Chondrocyte (in vitro differentiated cells): ENCODE data around the gene GALR2. TPM values are rescaled to one million over a fixed set of nuclear protein-coding genes. Genes with fewer than 3 reads are reported as not detected.
A peak's percentile ranks its signal among the peaks of the same experiment; 100 is the strongest.
"Not testable (repeated sequence)": the region's sequence is repeated elsewhere in the genome, so short reads cannot be mapped to it uniquely, and the experiment has no call there.

ENCODE experiments used
- DNase-seq: peaks from one replicate; pipeline ENCODE4 v3.0.0; 2021; ENCODE audit warnings: mixed read lengths, low spot score
- H3K27ac Mint-ChIP-seq: one replicate; pipeline ENCODE4 v1.8.0; 2021; ENCODE audit warnings: mild to moderate bottlenecking, moderate library complexity, mixed read lengths; ENCODE audit not compliant: unreplicated experiment
- H3K27me3 Mint-ChIP-seq: 2 replicates; pipeline ENCODE4 v1.8.0; 2021; ENCODE audit warnings: low read depth, mixed read lengths
- H3K36me3 Mint-ChIP-seq: 2 replicates; pipeline ENCODE4 v1.8.0; 2021; ENCODE audit warnings: low read depth, mixed read lengths
- H3K4me1 Mint-ChIP-seq: 2 replicates; pipeline ENCODE4 v1.8.0; 2021; ENCODE audit warnings: low read depth, mild to moderate bottlenecking, mixed read lengths
- H3K4me3 Mint-ChIP-seq: one replicate; pipeline ENCODE4 v1.8.0; 2021; ENCODE audit warnings: mild to moderate bottlenecking, moderate library complexity, mixed read lengths; ENCODE audit not compliant: unreplicated experiment
- H3K9me3 Mint-ChIP-seq: 2 replicates; pipeline ENCODE4 v1.8.0; 2021; ENCODE audit warnings: low read depth, mixed read lengths
- CTCF ChIP-seq: fragments of 200-600 bp; sonication (generic); IDR thresholded peaks from 2 replicates; pipeline ENCODE4 v1.5.0; 2021; ENCODE audit warnings: antibody characterized with exemption, mild to moderate bottlenecking, moderate library complexity
- total RNA-seq: library from RNA; stranded (reverse); gene quantifications from 3 replicates; pipeline ENCODE4 v1.2.1, GENCODE V29; 2021

The GALR2 gene
- total RNA-seq, 1 donor from 2014 or later, result not detected

DNA sequence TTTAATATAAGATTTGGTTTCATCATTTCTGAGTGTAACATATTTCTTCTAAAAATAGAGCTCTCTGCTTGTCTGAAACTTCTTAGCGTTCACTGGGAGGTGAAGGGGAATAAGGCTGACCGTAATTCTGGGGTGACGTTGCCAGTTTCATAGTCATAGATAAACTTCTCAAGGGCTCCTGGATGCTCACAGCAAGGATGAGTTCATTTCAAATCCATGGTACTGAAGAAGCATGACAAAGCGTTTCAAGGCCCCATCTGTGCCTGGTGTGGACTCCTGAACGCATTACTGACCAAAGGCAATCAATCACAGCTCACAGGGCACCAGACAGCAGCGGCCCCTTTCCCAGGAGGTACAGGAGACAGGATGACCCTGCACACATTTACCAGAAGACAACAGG, 35.5 kb upstream of the GALR2 start:
- peaks cover 34% of the 10 kb centered on the region for H3K36me3 Mint-ChIP-seq

DNA sequence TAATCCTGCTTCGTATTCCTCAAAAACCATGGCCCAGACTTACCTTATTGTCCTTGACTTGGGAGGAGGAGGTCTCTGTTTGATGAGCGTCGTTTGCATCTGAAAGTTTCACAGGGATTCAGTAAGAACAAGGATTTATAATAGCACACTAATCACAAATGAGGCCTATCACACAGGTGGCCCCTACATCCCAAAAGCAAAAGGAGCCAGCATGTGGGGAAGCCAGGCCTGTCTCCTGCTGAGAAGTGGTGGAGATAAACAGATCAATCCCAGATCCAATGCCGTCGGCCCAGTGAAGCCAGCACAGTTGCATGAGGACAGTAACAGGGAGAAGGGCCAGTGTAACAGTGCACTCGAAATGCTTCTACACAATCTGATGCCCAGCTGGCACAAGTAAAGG, 34.2 kb upstream of the GALR2 start:
- H3K27ac Mint-ChIP-seq, result no peak overlapping the region
- H3K9me3 Mint-ChIP-seq, result no peaks in the 10 kb centered on the region

More for the DNA sequence above, 35.5 kb upstream of the GALR2 start:
- DNase-seq, result no peak
- Mint-ChIP-seq H3K9me3 (no peaks in the 10 kb centered on the region), H3K27ac (no peak overlapping the region), H3K4me3 (no peak overlapping the region), H3K27me3 (no peaks in the 10 kb centered on the region), H3K4me1 (peaks cover 5% of the 10 kb centered on the region)
- no peak for TF ChIP-seq CTCF

DNA sequence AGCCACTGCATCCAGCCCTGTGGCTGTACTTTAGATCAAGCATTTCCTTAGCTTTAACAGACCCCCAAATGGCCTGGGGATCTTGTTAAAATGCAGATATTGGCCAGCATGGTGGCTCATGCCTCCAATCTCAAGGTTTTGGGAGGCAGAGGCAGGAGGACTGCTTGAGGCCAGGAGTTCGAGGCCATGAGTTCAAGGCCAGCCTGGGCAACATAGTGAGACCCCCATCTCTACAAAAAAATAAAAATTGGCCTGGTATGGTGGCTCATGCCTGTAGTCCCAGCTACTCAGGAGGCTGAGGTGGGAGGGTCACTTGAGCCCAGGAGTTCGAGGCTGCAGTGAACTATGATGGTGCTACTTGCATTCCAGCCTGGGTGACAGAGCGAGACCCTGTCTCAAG, 31.7 kb upstream of the GALR2 start:
- not testable (repeated sequence) for H3K27me3 Mint-ChIP-seq, DNase-seq, H3K27ac Mint-ChIP-seq, H3K4me3 Mint-ChIP-seq, H3K4me1 Mint-ChIP-seq, H3K9me3 Mint-ChIP-seq
- H3K36me3 Mint-ChIP-seq, result peaks cover 55% of the 10 kb centered on the region

More for the DNA sequence above, 34.2 kb upstream of the GALR2 start:
- H3K27me3 Mint-ChIP-seq, result no peaks in the 10 kb centered on the region
- no peak for DNase-seq
- no peak overlapping the region for H3K4me3 Mint-ChIP-seq
- no peaks in the 10 kb centered on the region for H3K4me1 Mint-ChIP-seq
- peaks cover 45% of the 10 kb centered on the region for H3K36me3 Mint-ChIP-seq
- no peak for TF ChIP-seq CTCF

DNA sequence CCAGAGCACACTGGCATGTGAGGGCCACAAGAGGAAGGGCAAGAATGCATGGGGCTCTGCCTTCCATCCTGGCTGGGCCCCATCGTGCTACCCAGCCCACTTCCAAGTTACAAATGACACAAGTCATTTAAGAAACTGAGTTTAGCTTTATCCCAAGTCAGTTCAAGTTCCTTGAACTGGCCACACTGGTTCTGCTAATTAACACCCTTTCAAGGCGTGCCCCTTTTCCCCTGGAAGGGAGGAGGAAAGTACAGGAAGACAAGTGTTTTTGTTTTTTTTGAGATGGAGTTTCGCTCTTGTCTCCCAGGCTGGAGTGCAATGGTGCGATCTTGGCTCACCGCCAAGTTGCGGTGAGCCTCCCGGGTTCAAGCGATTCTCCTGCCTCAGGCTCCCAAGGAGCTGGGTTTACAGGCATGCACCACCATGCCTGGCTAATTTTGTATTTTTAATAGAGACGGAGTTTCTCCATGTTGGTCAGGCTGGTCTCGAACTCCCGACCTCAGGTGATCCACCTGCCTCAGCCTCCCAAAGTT, 30.0 kb upstream of the GALR2 start:
- H3K27ac Mint-ChIP-seq, H3K27me3 Mint-ChIP-seq, DNase-seq, H3K4me3 Mint-ChIP-seq, H3K9me3 Mint-ChIP-seq, H3K4me1 Mint-ChIP-seq: not testable (repeated sequence)
- peaks cover 57% of the 10 kb centered on the region for H3K36me3 Mint-ChIP-seq

DNA sequence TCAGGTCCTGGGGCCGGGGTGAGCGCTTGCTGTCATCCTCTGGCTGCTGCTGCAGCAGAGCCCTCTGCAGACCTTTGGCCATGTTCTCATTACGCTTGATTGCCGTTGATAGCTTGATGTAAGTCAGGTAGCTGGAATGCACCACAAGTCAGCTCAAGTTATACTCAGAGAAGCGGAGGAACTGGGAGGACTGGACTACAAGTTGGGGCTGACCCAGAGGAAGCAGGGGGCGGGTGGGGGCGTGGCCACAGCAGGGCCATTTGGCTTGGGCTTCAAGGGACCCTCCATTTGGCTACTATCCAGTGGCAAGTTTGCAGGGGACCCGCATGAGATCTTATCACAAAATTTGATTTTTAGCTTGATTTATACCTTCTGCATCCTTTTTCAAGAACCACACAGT, 28.5 kb upstream of the GALR2 start:
- no peaks in the 10 kb centered on the region for H3K9me3 Mint-ChIP-seq
- H3K27me3 Mint-ChIP-seq, result no peaks in the 10 kb centered on the region
- H3K27ac Mint-ChIP-seq, result no peak overlapping the region
- H3K4me3 Mint-ChIP-seq, result no peak overlapping the region
- H3K36me3 Mint-ChIP-seq, result peaks cover 54% of the 10 kb centered on the region
- no peak for DNase-seq
- H3K4me1 Mint-ChIP-seq, result peaks cover 13% of the 10 kb centered on the region
- TF ChIP-seq CTCF, result no peak

DNA sequence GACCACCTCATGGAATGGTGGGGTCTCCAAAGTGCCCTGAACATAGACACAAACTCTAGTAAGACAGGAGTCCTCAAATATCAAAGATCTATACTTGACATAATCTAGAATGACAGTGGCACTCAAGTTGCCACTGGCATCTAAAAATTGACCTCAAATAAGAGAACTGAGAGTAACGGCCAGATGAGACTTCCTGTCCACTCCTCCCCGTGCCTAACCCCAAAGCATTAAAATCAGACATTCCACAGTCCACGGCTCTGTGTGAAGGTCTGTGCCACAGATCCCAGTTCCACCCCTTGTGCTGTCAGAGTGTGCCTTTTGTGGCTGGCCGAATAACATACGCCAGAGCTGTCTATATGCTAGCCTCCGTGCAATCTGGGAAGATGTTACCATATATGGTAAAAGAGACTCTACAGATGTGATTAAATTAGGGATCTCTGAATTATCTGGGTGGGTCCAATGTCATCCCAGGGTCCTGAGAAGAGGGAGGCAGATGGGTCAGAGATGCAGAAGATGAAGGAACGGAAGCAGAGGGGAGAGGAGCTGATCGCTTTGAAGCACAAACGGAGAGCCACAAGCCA, 26.5 kb upstream of the GALR2 start:
- no peak overlapping the region for H3K4me3 Mint-ChIP-seq
- no peak for DNase-seq
- no peak for TF ChIP-seq CTCF
- H3K9me3 Mint-ChIP-seq, result no peaks in the 10 kb centered on the region
- H3K27me3 Mint-ChIP-seq, result no peaks in the 10 kb centered on the region
- H3K36me3 Mint-ChIP-seq, result peaks cover 56% of the 10 kb centered on the region
- H3K4me1 Mint-ChIP-seq, result peaks cover 18% of the 10 kb centered on the region
- H3K27ac Mint-ChIP-seq, result peak overlapping the region; percentile 53
